GM10248 (cell line): ENCODE measurements around the gene ECM2.

Source experiments
- CTCF ChIA-PET: fragments of 300-600 bp; sonication (Branson Sonifier 250); formaldehyde crosslinking; extraction: SDS; loops from one replicate; lab custom pipeline; 2021; ENCODE audit warnings: antibody characterized with exemption; lab: Yijun Ruan, JAX
- POLR2A ChIA-PET: fragments of 350-650 bp; sonication (Branson Sonifier 250); formaldehyde crosslinking; extraction: SDS; loops from one replicate; lab custom pipeline; 2020; ENCODE audit warnings: antibody characterized with exemption; lab: Yijun Ruan, JAX
- DNase-seq: peaks from one replicate; pipeline ENCODE4 v3.0.0; 2012; ENCODE audit errors: extremely low spot score
- CTCF ChIP-seq: IDR thresholded peaks from 2 replicates; pipeline ENCODE4 v1.5.1; 2012; ENCODE audit warnings: mild to moderate bottlenecking, low read depth; ENCODE audit errors: extremely low read depth, missing control alignments, control extremely low read depth

ECM2 gene

DNA sequence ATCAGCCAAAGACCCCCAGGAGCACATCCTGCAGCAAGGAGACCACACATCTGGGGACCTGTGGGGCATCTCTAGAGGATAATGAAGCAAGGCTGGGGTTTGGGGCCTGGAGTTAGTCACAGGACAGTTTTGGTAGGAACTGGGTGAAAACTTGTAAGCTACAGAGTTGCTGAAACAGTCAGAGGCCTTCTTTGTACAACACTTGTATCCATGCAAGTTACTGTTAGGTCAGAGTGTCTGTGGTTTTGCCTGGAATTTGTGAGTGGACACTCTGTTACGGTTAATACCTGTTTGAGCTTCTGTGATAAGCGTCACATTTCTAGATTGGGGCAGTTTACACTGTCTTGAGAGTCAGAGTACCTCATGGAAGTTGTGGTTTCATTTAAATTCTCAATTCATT lies 30.9 kb downstream of the ECM2 start:
- no peak for TF ChIP-seq CTCF
- DNase-seq, result no peak
- POLR2A ChIA-PET, result no interaction called here
- CTCF ChIA-PET, result interaction anchor here (1.8 kb wide), 1 partner anchor 10 kb away, joined by 6 read pairs; no protein-coding TSS in a partner anchor

- CTCF ChIA-PET, result interaction anchor here (0.7 to 2.1 kb wide), 5 partner anchors 8 to 365 kb away, joined by 3 to 6 read pairs (median 3); no protein-coding TSS in a partner anchor
- no peak for TF ChIP-seq CTCF
- no peak for DNase-seq
- POLR2A ChIA-PET, result no interaction called here
Measured at GRCh38 chr9:92503156-92503555, 32.6 kb downstream of the ECM2 start.

GRCh38 chr9:92501671-92502393 lies 34.0 kb downstream of the ECM2 start:
- peak; percentile 38 for TF ChIP-seq CTCF
- DNase-seq, result peak; percentile 44
- ChIA-PET CTCF (interaction anchor here (1.0 to 2.1 kb wide), 7 partner anchors 14 to 362 kb away, joined by 3 to 5 read pairs (median 3); no protein-coding TSS in a partner anchor), POLR2A (no interaction called here)

- DNase-seq, result no peak
- no peak for TF ChIP-seq CTCF
- ChIA-PET POLR2A (no interaction called here), CTCF (interaction anchor here (1.2 to 1.4 kb wide), 2 partner anchors 19 to 60 kb away, joined by 3 to 4 read pairs; no protein-coding TSS in a partner anchor)
Measured at GRCh38 chr9:92500725-92501124, 35.1 kb downstream of the ECM2 start.

- no peak for DNase-seq
- CTCF ChIA-PET, result interaction anchor here (1.6 kb wide), 1 partner anchor 52 kb away, joined by 3 read pairs; no protein-coding TSS in a partner anchor
- POLR2A ChIA-PET, result no interaction called here
- no peak for TF ChIP-seq CTCF
Measured at GRCh38 chr9:92499701-92500100, 36.1 kb downstream of the ECM2 start.

DNA sequence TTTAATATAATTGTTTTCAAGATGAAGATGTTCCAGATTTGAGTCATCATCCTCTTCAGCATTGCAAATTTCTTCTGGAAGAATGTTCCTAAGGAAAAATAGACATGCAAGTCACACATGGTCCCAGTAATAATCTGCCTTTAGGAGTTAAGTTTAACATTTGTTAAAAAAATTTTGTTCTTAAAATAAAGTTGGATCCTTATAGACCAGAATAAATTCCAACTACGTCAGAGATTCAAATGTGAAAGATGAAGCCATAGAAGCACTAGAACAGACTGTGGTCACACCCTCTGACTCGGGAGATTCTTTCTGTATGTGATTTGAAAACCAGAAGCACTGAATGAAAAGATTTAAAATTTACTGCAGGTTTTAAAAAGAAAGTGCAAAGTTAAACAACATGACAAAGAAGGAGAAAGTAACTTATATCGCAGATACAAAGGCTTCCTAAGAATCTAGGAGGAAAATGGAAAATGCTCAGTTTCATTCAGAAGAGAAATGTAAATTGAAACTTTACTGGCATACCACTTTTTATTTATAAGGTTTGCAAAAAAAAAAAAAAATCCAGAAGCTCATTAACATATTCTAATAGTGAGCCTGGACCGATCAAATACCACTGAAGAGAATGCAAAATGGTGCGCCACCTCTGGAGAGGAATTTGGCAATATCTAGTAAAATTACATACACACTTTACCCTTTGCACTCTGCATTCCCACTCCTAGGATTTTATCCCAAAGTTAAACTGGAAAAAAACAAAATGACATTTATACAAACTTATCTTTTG lies 39.2 kb downstream of the ECM2 start:
- ChIA-PET POLR2A (no interaction called here), CTCF (interaction anchor here (0.9 to 1.3 kb wide), 3 partner anchors 9 to 336 kb away, joined by 3 read pairs; no protein-coding TSS in a partner anchor)

More for the DNA sequence above, 39.2 kb downstream of the ECM2 start:
- TF ChIP-seq CTCF, result no peak
- no peak for DNase-seq
